C4-2B (cell line): ENCODE measurements around the gene TUBB.

ENCODE experiments used
- H3K27ac ChIP-seq: fragments of 450-650 bp; 2 replicates; pipeline ENCODE4 v1.5.1; 2017
- ZFX ChIP-seq: fragments of 450-650 bp; IDR thresholded peaks from 2 replicates; pipeline ENCODE4 v1.6.1; 2017
- TF ChIP-seq, protein P1 (sequence below): fragments of 450-650 bp; conservative IDR thresholded peaks from 2 replicates; pipeline ENCODE4 v1.5.1; 2017; ENCODE audit warnings: mild to moderate bottlenecking

Gene TUBB

DNA sequence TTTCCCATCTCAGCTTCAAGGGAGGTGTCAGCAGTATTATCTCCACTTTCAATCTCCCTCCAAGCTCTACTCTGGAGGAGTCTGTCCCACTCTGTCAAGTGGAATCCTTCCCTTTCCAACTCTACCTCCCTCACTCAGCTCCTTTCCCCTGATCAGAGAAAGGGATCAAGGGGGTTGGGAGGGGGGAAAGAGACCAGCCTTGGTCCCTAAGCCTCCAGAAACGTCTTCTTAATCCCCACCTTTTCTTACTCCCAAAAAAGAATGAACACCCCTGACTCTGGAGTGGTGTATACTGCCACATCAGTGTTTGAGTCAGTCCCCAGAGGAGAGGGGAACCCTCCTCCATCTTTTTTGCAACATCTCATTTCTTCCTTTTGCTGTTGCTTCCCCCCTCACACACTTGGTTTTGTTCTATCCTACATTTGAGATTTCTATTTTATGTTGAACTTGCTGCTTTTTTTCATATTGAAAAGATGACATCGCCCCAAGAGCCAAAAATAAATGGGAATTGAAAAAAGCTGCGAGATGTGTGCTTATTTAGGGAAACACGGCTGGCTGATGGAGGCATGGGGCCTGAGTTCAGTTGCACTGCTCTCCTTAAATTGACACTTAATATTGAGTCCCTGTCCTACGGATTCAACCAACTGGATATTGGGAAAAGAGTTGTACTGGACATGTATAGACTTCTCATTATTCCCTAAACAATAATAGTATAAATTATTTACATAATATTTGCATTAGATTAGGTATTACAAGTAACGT is 4.9 kb downstream of the TUBB start:
- TF ChIP-seq, protein P1, sequence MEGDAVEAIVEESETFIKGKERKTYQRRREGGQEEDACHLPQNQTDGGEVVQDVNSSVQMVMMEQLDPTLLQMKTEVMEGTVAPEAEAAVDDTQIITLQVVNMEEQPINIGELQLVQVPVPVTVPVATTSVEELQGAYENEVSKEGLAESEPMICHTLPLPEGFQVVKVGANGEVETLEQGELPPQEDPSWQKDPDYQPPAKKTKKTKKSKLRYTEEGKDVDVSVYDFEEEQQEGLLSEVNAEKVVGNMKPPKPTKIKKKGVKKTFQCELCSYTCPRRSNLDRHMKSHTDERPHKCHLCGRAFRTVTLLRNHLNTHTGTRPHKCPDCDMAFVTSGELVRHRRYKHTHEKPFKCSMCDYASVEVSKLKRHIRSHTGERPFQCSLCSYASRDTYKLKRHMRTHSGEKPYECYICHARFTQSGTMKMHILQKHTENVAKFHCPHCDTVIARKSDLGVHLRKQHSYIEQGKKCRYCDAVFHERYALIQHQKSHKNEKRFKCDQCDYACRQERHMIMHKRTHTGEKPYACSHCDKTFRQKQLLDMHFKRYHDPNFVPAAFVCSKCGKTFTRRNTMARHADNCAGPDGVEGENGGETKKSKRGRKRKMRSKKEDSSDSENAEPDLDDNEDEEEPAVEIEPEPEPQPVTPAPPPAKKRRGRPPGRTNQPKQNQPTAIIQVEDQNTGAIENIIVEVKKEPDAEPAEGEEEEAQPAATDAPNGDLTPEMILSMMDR, result no peak
- no peak for TF ChIP-seq ZFX
- H3K27ac ChIP-seq, result no peak overlapping the region

GRCh38 chr6:30725713-30726505 is 5.8 kb downstream of the TUBB start:
- H3K27ac ChIP-seq, result no peak overlapping the region
- no peak for TF ChIP-seq ZFX
- TF ChIP-seq, protein P1, result no peak

DNA sequence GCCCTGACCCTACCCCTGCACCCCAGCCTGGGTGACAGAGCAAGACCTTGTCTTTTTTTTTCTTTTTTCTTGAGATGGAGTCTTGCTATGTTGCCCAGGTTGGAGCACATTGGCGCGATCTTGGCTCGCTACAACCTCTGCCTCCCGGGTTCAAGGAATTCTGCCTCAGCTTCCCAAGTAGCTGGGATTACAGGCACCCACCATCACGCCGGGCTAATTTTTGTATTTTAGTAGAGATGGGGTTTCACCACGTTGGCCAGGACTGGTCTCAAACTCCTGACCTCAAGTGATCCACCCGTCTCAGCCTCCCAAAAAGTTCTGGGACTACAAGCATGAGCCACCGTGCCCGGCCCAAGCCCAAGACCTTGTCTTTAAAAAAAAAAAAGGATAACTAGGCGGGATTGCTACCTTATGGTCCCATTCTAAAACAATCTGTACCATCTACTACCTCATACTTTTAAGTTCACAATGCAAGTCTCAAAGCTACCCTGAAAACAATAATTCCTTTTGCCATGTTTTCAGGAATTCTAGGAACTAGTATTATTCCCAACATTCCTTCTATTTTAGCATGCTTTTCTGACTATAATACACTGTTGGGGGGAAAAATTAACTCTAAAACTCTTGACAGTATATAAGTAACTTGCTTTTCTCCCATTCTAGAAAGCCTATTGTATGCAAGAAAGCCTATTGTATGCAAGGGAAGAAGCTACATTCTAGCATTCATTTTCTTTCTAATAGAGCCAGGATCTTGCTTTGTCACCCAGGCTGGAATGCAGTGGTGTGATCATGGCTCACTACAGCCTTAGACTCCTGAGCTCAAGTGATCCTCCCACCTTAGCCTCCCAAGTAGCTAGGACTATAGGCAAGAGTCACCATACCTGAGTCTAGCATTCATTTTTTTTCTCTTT is 6.6 kb downstream of the TUBB start:
- TF ChIP-seq, protein P1, result no peak
- no peak overlapping the region for H3K27ac ChIP-seq

DNA sequence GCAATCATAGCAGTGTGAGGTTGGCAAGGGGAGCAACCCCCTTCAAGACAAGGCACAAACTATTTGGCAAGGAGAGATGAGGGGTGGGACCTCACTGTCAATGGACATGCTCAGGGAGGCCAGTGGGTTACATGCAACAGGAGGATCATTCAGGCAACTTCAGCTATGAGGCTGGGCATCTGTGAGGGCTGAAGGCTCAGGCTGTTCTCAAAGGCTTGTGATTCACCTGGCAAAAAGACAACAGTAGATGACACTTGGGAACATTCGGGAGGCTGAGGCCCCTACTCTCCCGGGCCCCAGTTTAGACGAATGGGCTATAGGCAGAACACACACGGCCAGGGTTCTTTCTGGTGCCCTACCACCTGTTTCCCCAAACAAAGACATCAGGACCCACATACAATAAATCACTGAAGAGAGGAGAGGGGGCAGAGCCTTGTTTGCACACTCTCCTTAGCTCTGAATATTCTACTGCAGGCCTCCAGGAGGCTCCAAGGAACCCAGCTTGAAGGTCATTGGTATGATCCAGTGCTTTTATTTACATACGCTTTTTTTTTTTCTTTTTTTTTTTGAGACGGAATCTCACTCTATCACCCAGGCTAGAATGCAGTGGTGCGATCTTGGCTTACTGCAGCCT is 7.9 kb downstream of the TUBB start:
- no peak for TF ChIP-seq ZFX
- TF ChIP-seq, protein P1, result no peak; the same call in 1 of the 2 replicates
- H3K27ac ChIP-seq, result no peak overlapping the region

GRCh38 chr6:30730601-30731435 is 10.7 kb downstream of the TUBB start:
- TF ChIP-seq, protein P1, result peak; percentile 86
- TF ChIP-seq ZFX, result no peak
- no peak overlapping the region for H3K27ac ChIP-seq

DNA sequence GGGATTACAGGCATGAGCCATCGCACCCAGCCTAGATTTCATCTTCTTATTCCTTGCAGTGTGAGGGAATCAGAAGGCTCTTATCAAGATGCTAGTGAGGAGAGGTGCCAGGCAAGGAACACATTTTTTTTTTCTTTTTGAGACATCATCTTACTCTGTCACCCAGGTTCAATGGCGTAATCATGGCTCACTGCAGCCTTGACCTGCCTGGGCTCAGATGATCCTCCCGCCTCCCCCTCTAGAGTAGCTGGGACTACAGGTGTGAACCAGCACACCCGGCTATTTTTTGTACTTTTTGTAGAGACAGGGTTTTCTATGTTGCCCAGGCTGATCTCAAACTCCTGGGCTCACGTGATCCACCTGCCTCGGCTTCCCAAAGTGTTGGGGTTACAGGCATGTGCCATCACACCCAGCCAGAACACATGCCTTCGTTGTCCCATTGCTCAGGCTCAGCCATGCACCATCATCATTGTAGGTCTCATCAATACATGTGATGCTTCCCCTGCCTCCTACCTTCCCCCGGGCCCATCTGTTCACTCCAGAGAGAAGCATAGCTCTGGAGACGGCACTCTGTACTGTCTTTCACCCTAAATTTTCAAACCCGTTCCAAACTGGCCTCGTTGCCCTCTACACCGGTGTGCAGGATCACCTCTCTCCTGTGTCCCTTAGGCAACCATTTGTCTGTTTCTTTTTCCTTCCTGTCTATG is 12.2 kb downstream of the TUBB start:
- H3K27ac ChIP-seq, result no peak overlapping the region
- TF ChIP-seq, protein P1, result no peak
- no peak for TF ChIP-seq ZFX
